Karpas-422 (cell line): ENCODE results near the gene TMEM163. TPM values are rescaled to one million over a fixed set of nuclear protein-coding genes. Genes with fewer than 3 reads are reported as not detected.
"Not testable (repeated sequence)": the region's sequence is repeated elsewhere in the genome, so short reads cannot be mapped to it uniquely, and the experiment has no call there.

ENCODE experiments used
- DNase-seq: peaks from one replicate; pipeline ENCODE4 v3.0.0-alpha.2; 2015
- H2AFZ ChIP-seq: fragments of 200-600 bp; sonication (generic); 2 replicates; pipeline ENCODE4 v1.6.1; 2014; ENCODE audit warnings: antibody characterized with exemption, low read length, mixed read lengths
- H3K27ac ChIP-seq: fragments of 200-600 bp; sonication (generic); 2 replicates; pipeline ENCODE4 v1.5.1; 2014; ENCODE audit warnings: mild to moderate bottlenecking, low read length, moderate library complexity
- H3K27me3 ChIP-seq: fragments of 200-600 bp; sonication (generic); 2 replicates; pipeline ENCODE4 v1.6.1; 2014; ENCODE audit warnings: low read length, mixed read lengths
- H3K36me3 ChIP-seq: fragments of 200-600 bp; sonication (generic); 2 replicates; pipeline ENCODE4 v1.6.1; 2014; ENCODE audit warnings: low read length, mixed read lengths; ENCODE audit not compliant: insufficient read depth
- H3K4me1 ChIP-seq: fragments of 200-600 bp; sonication (generic); 2 replicates; pipeline ENCODE4 v1.6.1; 2014; ENCODE audit warnings: mild to moderate bottlenecking, low read length, mixed read lengths
- H3K4me2 ChIP-seq: fragments of 200-600 bp; sonication (generic); 2 replicates; pipeline ENCODE4 v1.6.1; 2014; ENCODE audit warnings: low read length, low read depth, mild to moderate bottlenecking; ENCODE audit not compliant: poor library complexity, severe bottlenecking
- H3K4me3 ChIP-seq: fragments of 200-600 bp; sonication (generic); 2 replicates; pipeline ENCODE4 v1.5.1; 2014; ENCODE audit warnings: mild to moderate bottlenecking, antibody characterized with exemption, low read length, mixed read lengths
- H3K79me2 ChIP-seq: fragments of 200-600 bp; sonication (generic); 2 replicates; pipeline ENCODE4 v1.6.1; 2014; ENCODE audit warnings: mild to moderate bottlenecking, low read length, mixed read lengths
- H3K9ac ChIP-seq: fragments of 200-600 bp; sonication (generic); 2 replicates; pipeline ENCODE4 v1.6.0; 2014; ENCODE audit warnings: low read length
- H3K9me2 ChIP-seq: fragments of 200-600 bp; sonication (generic), shearing (Covaris generic); replicated peaks from 2 replicates; pipeline ENCODE4 v1.6.0; 2014; ENCODE audit warnings: mild to moderate bottlenecking, low read length, moderate library complexity; ENCODE audit not compliant: insufficient read depth
- H3K9me3 ChIP-seq: fragments of 300-700, 200-600 bp; sonication (generic); 2 replicates; pipeline ENCODE4 v1.6.1; 2014; ENCODE audit warnings: low read length, mixed read lengths
- H4K20me1 ChIP-seq: fragments of 200-600 bp; sonication (generic); 2 replicates; pipeline ENCODE4 v1.6.1; 2014; ENCODE audit warnings: mild to moderate bottlenecking, antibody characterized with exemption, low read length, low read depth; ENCODE audit not compliant: insufficient read depth
- total RNA-seq: library from RNA; depleted of rRNA; stranded (reverse); fragments of >200 nt; shearing (Covaris generic); gene quantifications from 2 replicates; pipeline ENCODE4 v1.2.3, GENCODE V29; 2014; ENCODE audit warnings: low replicate concordance

Gene TMEM163
- total RNA-seq, 1 experiment from 2014 or later, result 4.7 TPM

- not testable (repeated sequence) for H3K4me1 ChIP-seq, H3K9ac ChIP-seq, H3K27ac ChIP-seq, H3K27me3 ChIP-seq, H2AFZ ChIP-seq, H3K9me2 ChIP-seq, DNase-seq, H3K36me3 ChIP-seq, H3K79me2 ChIP-seq, H4K20me1 ChIP-seq, H3K4me3 ChIP-seq, H3K9me3 ChIP-seq, H3K4me2 ChIP-seq
Observed at GRCh38 chr2:134751981-134752380, 33.2 kb upstream of the TMEM163 start.

GRCh38 chr2:134745546-134745945, 26.7 kb upstream of the TMEM163 start:
- Histone ChIP-seq H3K9me3 (no peaks in the 10 kb centered on the region), H3K4me3 (no peak overlapping the region), H3K79me2 (no peaks in the 10 kb centered on the region), H3K27me3 (no peaks in the 10 kb centered on the region), H3K27ac (peak overlapping the region; percentile 55), H3K36me3 (no peaks in the 10 kb centered on the region), H3K4me2 (peak overlapping the region; percentile 18), H4K20me1 (no peaks in the 10 kb centered on the region), H3K9me2 (no peaks in the 10 kb centered on the region), H3K4me1 (peaks cover 36% of the 10 kb centered on the region), H2AFZ (peak overlapping the region; percentile 85), H3K9ac (peak overlapping the region; percentile 40)
- peak; percentile 49 for DNase-seq

- peak overlapping the region; percentile 40 for H3K9ac ChIP-seq
- no peaks in the 10 kb centered on the region for H3K9me3 ChIP-seq
- no peak overlapping the region for H3K4me3 ChIP-seq
- peak overlapping the region; percentile 85 for H2AFZ ChIP-seq
- peak overlapping the region; percentile 18 for H3K4me2 ChIP-seq
- H3K79me2 ChIP-seq, result no peaks in the 10 kb centered on the region
- no peaks in the 10 kb centered on the region for H3K9me2 ChIP-seq
- peak overlapping the region; percentile 55 for H3K27ac ChIP-seq
- H3K27me3 ChIP-seq, result no peaks in the 10 kb centered on the region
- DNase-seq, result peak; percentile 41
- H3K36me3 ChIP-seq, result no peaks in the 10 kb centered on the region
- H4K20me1 ChIP-seq, result no peaks in the 10 kb centered on the region
- peaks cover 41% of the 10 kb centered on the region for H3K4me1 ChIP-seq
Observed at GRCh38 chr2:134745023-134745422, 26.2 kb upstream of the TMEM163 start.

GRCh38 chr2:134739879-134740301, 21.1 kb upstream of the TMEM163 start:
- peaks cover 83% of the 10 kb centered on the region for H3K4me1 ChIP-seq
- peak overlapping the region; percentile 50 for H3K4me3 ChIP-seq
- H3K36me3 ChIP-seq, result no peaks in the 10 kb centered on the region
- H3K79me2 ChIP-seq, result no peaks in the 10 kb centered on the region
- no peak overlapping the region for H2AFZ ChIP-seq
- H3K4me2 ChIP-seq, result peak overlapping the region; percentile 65
- H4K20me1 ChIP-seq, result no peaks in the 10 kb centered on the region
- H3K9ac ChIP-seq, result peak overlapping the region; percentile 63
- DNase-seq, result peak; percentile 97
- H3K27me3 ChIP-seq, result no peaks in the 10 kb centered on the region
- H3K9me2 ChIP-seq, result no peaks in the 10 kb centered on the region
- peak overlapping the region; percentile 97 for H3K27ac ChIP-seq
- H3K9me3 ChIP-seq, result no peaks in the 10 kb centered on the region

GRCh38 chr2:134739236-134739878, 20.6 kb upstream of the TMEM163 start:
- no peaks in the 10 kb centered on the region for H3K79me2 ChIP-seq
- H3K9me2 ChIP-seq, result no peaks in the 10 kb centered on the region
- no peaks in the 10 kb centered on the region for H3K27me3 ChIP-seq
- H3K9ac ChIP-seq, result peak overlapping the region; percentile 63
- peak overlapping the region; percentile 65 for H3K4me2 ChIP-seq
- peak overlapping the region; percentile 97 for H3K27ac ChIP-seq
- no peak overlapping the region for H2AFZ ChIP-seq
- peak; percentile 89 for DNase-seq
- H3K9me3 ChIP-seq, result no peaks in the 10 kb centered on the region
- H4K20me1 ChIP-seq, result no peaks in the 10 kb centered on the region
- no peaks in the 10 kb centered on the region for H3K36me3 ChIP-seq
- peak overlapping the region; percentile 50 for H3K4me3 ChIP-seq
- H3K4me1 ChIP-seq, result peaks cover 81% of the 10 kb centered on the region

GRCh38 chr2:134738141-134738870, 19.5 kb upstream of the TMEM163 start:
- Histone ChIP-seq H3K4me1 (peaks cover 71% of the 10 kb centered on the region), H2AFZ (peak overlapping the region; percentile 31; the same call in 1 of the 2 replicates), H3K4me2 (peak overlapping the region; percentile 65), H3K9ac (peak overlapping the region; percentile 63), H3K27ac (peak overlapping the region; percentile 97), H3K4me3 (peak overlapping the region; percentile 50), H3K9me2 (no peaks in the 10 kb centered on the region), H4K20me1 (no peaks in the 10 kb centered on the region), H3K27me3 (no peaks in the 10 kb centered on the region), H3K79me2 (no peaks in the 10 kb centered on the region), H3K9me3 (no peaks in the 10 kb centered on the region), H3K36me3 (no peaks in the 10 kb centered on the region)
- DNase-seq, result peak; percentile 48

- DNase-seq, result peak; percentile 67
- Histone ChIP-seq H3K9ac (peak overlapping the region; percentile 63), H3K9me3 (no peaks in the 10 kb centered on the region), H3K4me1 (peaks cover 70% of the 10 kb centered on the region), H3K27ac (peak overlapping the region; percentile 97), H3K4me3 (peak overlapping the region; percentile 50), H3K27me3 (no peaks in the 10 kb centered on the region), H3K36me3 (no peaks in the 10 kb centered on the region), H3K79me2 (no peaks in the 10 kb centered on the region), H3K4me2 (peak overlapping the region; percentile 65), H4K20me1 (no peaks in the 10 kb centered on the region), H3K9me2 (no peaks in the 10 kb centered on the region), H2AFZ (peak overlapping the region; percentile 31; the same call in 1 of the 2 replicates)
Observed at GRCh38 chr2:134737671-134738070, 18.9 kb upstream of the TMEM163 start.

- Histone ChIP-seq H3K4me1 (peaks cover 68% of the 10 kb centered on the region), H3K27ac (peak overlapping the region; percentile 97), H3K9me3 (no peaks in the 10 kb centered on the region), H3K27me3 (no peaks in the 10 kb centered on the region), H3K4me2 (peak overlapping the region; percentile 65), H3K9me2 (no peaks in the 10 kb centered on the region), H3K79me2 (no peaks in the 10 kb centered on the region), H3K36me3 (no peaks in the 10 kb centered on the region), H2AFZ (peak overlapping the region; percentile 46), H4K20me1 (no peaks in the 10 kb centered on the region), H3K9ac (peak overlapping the region; percentile 63), H3K4me3 (peak overlapping the region; percentile 50)
- peak; percentile 86 for DNase-seq
Observed at GRCh38 chr2:134736167-134736880, 17.5 kb upstream of the TMEM163 start.
